T-helper 2 cell treated with Interferon-gamma antibody and Interleukin-4, amounts not matched to agents 5 μg/mL and 100 μg/mL, for 36 hours (primary cell): Measurements from ENCODE around the gene ADCY10.
"Not testable (repeated sequence)": the region's sequence is repeated elsewhere in the genome, so short reads cannot be mapped to it uniquely, and the experiment has no call there.

Source experiments
- DNase-seq: peaks from one replicate; pipeline ENCODE4 v3.0.0; 2021; ENCODE audit warnings: low spot score
- H3K27ac Mint-ChIP-seq: one replicate; pipeline ENCODE4 v1.8.0; 2021; ENCODE audit warnings: mild to moderate bottlenecking, mixed read lengths
- H3K27me3 Mint-ChIP-seq: one replicate; pipeline ENCODE4 v1.8.0; 2021; ENCODE audit warnings: low read depth, mixed read lengths
- H3K36me3 Mint-ChIP-seq: one replicate; pipeline ENCODE4 v1.8.0; 2021; ENCODE audit warnings: low read depth, mixed read lengths
- H3K4me1 Mint-ChIP-seq: one replicate; pipeline ENCODE4 v1.8.0; 2021; ENCODE audit warnings: low read depth, mixed read lengths
- H3K4me3 Mint-ChIP-seq: one replicate; pipeline ENCODE4 v1.8.0; 2022; ENCODE audit warnings: mild to moderate bottlenecking, moderate library complexity, mixed read lengths
- H3K9me3 Mint-ChIP-seq: one replicate; pipeline ENCODE4 v1.8.0; 2021; ENCODE audit warnings: mixed read lengths

ADCY10 gene

DNA sequence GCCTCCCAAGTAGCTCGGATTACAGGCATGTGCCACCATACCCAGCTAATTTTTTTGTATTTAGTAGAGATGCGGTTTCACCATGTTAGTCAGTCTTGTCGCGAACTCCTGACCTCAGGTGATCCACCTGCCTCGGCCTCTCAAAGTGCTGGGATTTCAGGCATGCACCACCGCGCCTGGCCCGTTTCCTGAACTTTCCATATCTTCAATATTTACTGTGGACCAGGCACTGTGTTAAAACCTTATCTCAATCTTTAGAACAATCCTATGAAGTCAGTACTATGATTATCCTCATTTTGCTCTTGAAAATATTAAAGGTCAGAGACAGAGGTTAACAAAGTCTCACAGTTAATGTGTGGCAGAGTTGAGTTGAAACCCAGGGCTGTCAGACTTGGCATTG, 1.6 kb upstream of the ADCY10 start:
- Mint-ChIP-seq H3K4me1 (no peaks in the 10 kb centered on the region), H3K9me3 (no peaks in the 10 kb centered on the region), H3K27ac (no peak overlapping the region), H3K4me3 (no peak overlapping the region), H3K36me3 (peaks cover 15% of the 10 kb centered on the region), H3K27me3 (no peaks in the 10 kb centered on the region)
- no peak for DNase-seq

DNA sequence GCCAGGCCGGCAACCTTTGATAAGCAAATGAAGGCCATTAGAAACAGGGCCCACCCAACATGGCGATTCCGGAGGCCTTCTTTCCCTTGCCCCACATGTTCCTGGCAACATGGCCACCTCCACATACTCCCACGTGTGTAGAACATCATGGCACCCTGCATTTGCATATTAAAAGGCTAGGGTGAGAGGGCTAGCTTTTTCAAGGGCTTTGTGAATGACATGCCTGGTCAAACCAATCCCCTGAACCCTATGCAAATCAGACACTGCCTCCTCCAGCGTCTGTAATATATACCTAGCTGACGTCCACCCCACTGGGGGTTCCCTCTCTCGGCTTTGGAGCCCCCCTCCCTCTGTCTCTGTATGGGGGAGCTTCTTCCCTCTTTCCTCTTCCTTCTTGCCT, 1.6 kb downstream of the ADCY10 start:
- DNase-seq = no peak
- Mint-ChIP-seq H3K4me3 (no peak overlapping the region), H3K36me3 (peaks cover 7% of the 10 kb centered on the region), H3K27me3 (peaks cover 2% of the 10 kb centered on the region), H3K27ac (no peak overlapping the region), H3K4me1 (no peaks in the 10 kb centered on the region), H3K9me3 (peaks cover 10% of the 10 kb centered on the region)

DNA sequence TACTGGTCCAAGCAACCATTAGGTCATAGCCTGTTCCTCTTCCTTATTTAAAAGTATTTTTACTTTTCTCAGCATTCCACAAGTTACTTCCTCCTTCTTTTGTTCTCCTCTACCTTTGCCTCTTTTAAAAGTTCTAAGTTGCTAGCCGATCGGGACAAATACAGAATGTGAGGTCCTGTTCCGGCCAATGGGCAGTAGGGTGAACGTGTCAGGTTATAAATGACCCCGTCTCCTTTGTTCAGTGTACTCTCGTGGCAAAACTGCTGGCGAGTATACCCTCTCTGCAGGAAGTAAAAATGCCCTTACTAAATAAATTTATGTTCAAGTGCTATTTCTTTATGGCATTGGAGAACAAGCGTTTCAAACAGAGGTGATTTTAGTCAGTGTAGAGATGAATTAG, 2.5 kb downstream of the ADCY10 start:
- no peak for DNase-seq
- Mint-ChIP-seq H3K4me3 (no peak overlapping the region), H3K4me1 (no peaks in the 10 kb centered on the region), H3K36me3 (peaks cover 3% of the 10 kb centered on the region), H3K27me3 (peaks cover 2% of the 10 kb centered on the region), H3K27ac (no peak overlapping the region), H3K9me3 (peaks cover 10% of the 10 kb centered on the region)

DNA sequence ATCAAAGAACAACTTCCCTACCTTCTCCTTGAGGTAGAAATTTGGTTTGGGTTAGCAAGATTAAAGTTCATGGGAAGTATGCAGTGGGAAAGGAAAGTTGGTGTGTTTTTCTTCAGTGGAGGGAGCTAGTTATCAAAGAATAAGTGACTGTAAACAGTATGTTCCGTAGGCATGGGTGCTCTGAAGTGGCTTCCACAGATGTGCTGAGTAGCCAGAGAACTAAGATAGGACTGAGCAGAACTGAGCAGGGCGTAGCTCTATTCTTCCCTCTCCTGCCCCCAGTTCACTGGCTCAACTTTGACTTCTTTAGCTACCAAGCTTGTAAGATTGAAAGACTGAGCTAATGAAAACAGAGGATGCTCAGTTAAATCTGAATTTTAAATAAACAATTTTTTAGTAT, 3.4 kb downstream of the ADCY10 start:
- H3K4me1 Mint-ChIP-seq = no peaks in the 10 kb centered on the region
- peaks cover 10% of the 10 kb centered on the region for H3K9me3 Mint-ChIP-seq
- peaks cover 1% of the 10 kb centered on the region for H3K36me3 Mint-ChIP-seq
- H3K4me3 Mint-ChIP-seq = no peak overlapping the region
- no peak overlapping the region for H3K27ac Mint-ChIP-seq
- DNase-seq = no peak
- H3K27me3 Mint-ChIP-seq = peaks cover 2% of the 10 kb centered on the region

DNA sequence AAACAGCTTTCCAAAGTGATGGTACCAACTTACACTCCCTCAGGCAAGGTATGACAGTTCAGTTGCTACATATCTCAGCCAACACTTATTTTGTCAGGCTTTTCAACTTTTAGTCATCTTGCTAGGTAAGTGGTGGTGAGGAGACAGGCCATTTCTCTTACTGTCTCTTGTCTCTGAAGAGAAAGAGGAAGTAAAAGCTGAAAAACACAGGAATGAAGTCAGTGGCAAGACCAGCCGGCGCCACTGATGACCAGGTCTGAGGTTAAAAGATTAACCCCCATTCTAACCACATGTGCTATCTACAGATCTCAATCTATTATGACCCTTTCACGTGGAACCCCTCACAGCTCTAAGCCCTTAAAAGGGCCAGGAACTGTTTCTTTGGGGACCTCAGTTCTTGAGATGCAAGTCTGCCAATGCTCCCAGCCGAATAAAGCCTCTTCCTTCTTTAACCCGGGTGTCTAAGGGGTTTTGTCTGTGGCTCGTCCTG, 4.2 kb downstream of the ADCY10 start:
- Mint-ChIP-seq H3K4me3 (no peak overlapping the region), H3K27me3 (peaks cover 2% of the 10 kb centered on the region), H3K36me3 (peaks cover 1% of the 10 kb centered on the region), H3K27ac (no peak overlapping the region), H3K9me3 (peaks cover 10% of the 10 kb centered on the region), H3K4me1 (no peaks in the 10 kb centered on the region)
- DNase-seq = no peak

DNA sequence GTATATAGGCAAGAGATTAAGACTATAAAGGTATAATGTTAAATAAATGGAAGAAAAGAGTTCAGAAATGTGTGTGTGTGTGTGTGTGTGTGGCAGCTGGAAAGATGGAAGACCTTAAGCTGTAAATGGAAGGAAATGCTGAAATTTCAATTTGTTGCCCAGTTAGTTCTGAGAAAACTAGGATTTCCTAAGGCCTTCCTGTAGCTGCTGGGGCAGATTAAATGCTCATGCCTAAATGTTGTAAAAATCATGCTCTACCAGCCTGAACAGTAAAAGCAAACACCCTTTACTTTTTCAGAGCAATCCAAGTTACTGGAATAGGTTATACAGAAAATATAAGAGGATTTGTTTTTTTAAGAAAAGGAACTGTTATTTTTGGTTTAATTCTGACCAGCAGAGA, 8.3 kb downstream of the ADCY10 start:
- H3K4me3 Mint-ChIP-seq = no peak overlapping the region
- peaks cover 2% of the 10 kb centered on the region for H3K27me3 Mint-ChIP-seq
- no peaks in the 10 kb centered on the region for H3K4me1 Mint-ChIP-seq
- peaks cover 10% of the 10 kb centered on the region for H3K9me3 Mint-ChIP-seq
- DNase-seq = no peak
- H3K36me3 Mint-ChIP-seq = peaks cover 1% of the 10 kb centered on the region
- H3K27ac Mint-ChIP-seq = no peak overlapping the region

DNA sequence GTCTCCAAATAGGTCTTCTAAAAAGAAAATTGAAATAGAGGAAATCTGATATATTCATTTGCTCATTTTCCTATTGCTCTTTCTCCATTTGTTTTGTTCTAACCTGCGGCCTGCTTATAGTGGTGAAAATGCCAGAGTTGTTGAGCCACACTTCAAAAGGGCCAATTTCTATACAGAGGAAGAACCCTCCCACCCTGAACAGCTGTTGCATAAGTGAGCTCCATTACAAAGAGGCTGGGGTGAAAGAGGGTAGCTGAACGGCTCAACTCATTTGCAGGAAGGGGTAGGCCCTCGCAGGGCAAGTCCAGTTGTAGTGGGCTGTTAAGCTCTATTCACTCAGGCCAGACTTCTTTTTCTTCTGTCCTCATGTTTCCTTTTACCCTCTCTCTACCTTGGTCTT, 8.8 kb downstream of the ADCY10 start:
- peaks cover 8% of the 10 kb centered on the region for H3K9me3 Mint-ChIP-seq
- H3K4me1 Mint-ChIP-seq = no peaks in the 10 kb centered on the region
- no peak overlapping the region for H3K27ac Mint-ChIP-seq
- no peak overlapping the region for H3K4me3 Mint-ChIP-seq
- H3K36me3 Mint-ChIP-seq = peaks cover 1% of the 10 kb centered on the region
- H3K27me3 Mint-ChIP-seq = peaks cover 2% of the 10 kb centered on the region
- DNase-seq = no peak

DNA sequence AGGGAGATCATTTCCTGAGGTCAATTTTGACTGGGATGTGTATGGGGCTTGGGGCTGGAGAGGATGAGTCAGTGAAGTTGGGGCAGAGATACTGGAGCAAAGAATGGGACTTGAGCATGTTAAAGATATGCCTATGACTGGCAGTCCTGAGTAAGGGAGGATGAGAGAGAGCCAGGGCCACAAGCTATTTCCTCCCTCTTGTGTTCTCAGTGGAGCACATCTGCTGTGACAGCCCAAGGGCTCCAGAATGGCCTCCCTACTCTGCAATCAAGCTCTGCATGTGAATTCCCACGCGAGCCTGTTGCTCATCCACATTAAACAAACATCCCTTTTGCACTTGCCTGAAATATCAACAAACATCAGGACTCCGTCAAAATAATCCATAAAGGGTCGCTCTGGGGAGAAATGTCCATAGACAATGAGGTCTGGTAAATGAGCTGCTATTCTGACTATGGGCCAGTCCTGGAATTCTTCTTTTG, 9.2 kb downstream of the ADCY10 start:
- peaks cover 4% of the 10 kb centered on the region for H3K9me3 Mint-ChIP-seq
- no peaks in the 10 kb centered on the region for H3K36me3 Mint-ChIP-seq
- DNase-seq = no peak
- H3K4me1 Mint-ChIP-seq = no peaks in the 10 kb centered on the region
- H3K27ac Mint-ChIP-seq = no peak overlapping the region
- H3K4me3 Mint-ChIP-seq = no peak overlapping the region
- peaks cover 2% of the 10 kb centered on the region for H3K27me3 Mint-ChIP-seq

DNA sequence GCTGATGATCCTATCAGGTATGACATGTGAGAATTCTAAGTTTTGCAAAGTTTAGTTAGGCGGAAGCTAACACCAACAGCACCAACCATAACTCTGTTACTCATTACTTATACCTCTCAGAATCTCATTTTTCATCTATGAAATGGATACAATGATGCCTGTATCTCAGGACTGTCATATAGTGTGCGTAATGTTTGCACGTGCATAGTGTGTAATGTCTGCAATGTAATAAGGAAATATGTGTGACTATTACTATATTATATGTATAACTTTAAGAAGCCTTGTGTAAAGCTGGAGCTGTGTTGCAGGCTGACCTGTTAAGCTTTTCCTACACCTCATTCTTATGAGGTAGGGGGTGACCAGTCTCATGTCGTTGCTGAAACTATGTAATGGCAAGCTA, 13.0 kb downstream of the ADCY10 start:
- H3K27me3 Mint-ChIP-seq = no peaks in the 10 kb centered on the region
- H3K36me3 Mint-ChIP-seq = no peaks in the 10 kb centered on the region
- H3K4me1 Mint-ChIP-seq = no peaks in the 10 kb centered on the region
- no peak overlapping the region for H3K4me3 Mint-ChIP-seq
- H3K9me3 Mint-ChIP-seq = no peaks in the 10 kb centered on the region
- DNase-seq = no peak
- no peak overlapping the region for H3K27ac Mint-ChIP-seq

DNA sequence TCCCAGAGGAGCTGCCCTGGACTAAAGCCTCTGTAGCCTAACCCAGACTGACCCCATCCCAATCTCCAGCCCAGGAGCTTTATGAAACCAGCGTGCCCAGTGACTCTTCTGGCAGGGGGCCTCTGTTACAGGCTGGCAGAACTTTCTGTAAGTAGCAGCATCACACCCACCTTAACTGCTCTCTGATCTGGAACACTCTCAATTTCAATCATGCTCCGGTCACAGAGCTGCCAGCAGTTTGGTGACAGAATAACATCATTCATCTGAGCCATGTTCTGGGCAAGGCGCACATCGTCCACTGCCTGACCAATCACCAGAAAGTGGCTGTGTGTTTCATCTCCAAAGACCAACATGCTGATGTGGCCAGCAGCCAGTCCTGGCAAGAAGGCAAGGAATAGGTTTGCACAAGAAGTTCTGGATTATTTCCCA, 14.7 kb downstream of the ADCY10 start:
- Mint-ChIP-seq H3K27ac (no peak overlapping the region), H3K9me3 (no peaks in the 10 kb centered on the region), H3K27me3 (peaks cover 1% of the 10 kb centered on the region), H3K36me3 (no peaks in the 10 kb centered on the region), H3K4me1 (no peaks in the 10 kb centered on the region), H3K4me3 (no peak overlapping the region)
- DNase-seq = no peak

DNA sequence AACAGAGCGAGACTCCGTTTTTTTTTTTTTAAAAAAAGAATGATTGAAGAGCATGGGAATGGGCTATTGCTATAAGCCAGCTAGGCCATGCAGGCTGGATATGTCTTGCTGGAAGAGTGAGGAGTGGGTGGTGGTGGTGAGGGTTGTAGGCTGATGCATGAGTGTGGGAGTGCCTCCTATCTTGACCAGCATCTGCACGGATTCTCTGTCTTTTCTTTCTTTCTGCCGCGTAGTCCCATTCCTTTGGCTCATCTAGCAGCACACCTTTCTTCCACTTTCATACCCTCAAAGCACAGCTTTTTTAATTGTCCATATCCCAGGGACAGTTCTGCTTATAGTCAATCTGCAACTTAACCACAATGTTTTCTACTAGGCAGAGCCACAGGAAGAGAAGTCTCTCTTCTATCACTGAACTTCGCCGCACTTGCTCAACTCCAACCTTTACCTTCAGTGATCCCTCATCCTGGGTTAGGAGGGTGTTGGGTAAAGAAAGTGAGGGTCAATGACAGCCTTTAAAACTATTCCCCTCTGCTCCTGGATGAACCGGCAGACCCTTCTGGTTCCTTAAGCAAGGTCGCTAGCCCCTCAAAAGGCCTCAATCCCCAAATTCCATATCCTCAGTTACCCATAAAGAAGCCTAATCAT, 15.2 kb downstream of the ADCY10 start:
- H3K36me3 Mint-ChIP-seq = no peaks in the 10 kb centered on the region
- no peak for DNase-seq
- H3K4me3 Mint-ChIP-seq = no peak overlapping the region
- no peak overlapping the region for H3K27ac Mint-ChIP-seq
- peaks cover 4% of the 10 kb centered on the region for H3K27me3 Mint-ChIP-seq
- no peaks in the 10 kb centered on the region for H3K4me1 Mint-ChIP-seq
- H3K9me3 Mint-ChIP-seq = no peaks in the 10 kb centered on the region

DNA sequence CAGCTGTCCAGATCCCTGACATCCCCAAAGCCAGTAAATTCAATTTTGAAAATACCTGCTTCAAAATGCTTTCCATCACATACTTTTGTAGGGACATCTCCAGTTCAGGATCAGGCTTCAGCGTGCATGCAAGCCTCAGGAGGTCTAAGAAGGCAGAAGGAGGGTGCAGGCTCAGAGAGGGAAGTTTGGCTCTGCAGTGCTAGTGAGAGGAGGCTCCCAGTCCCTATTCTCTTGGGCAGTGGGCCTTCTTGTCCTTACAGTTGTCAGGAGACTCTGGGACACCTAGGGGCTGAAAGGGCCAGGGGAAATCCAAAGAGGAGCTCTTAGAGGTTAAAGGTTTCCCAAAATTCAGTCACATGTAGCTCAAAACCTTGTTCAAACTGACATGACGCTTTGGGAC, 20.1 kb downstream of the ADCY10 start:
- Mint-ChIP-seq H3K4me3 (no peak overlapping the region), H3K27me3 (peaks cover 4% of the 10 kb centered on the region), H3K27ac (no peak overlapping the region), H3K36me3 (no peaks in the 10 kb centered on the region), H3K9me3 (no peaks in the 10 kb centered on the region), H3K4me1 (no peaks in the 10 kb centered on the region)
- DNase-seq = no peak

DNA sequence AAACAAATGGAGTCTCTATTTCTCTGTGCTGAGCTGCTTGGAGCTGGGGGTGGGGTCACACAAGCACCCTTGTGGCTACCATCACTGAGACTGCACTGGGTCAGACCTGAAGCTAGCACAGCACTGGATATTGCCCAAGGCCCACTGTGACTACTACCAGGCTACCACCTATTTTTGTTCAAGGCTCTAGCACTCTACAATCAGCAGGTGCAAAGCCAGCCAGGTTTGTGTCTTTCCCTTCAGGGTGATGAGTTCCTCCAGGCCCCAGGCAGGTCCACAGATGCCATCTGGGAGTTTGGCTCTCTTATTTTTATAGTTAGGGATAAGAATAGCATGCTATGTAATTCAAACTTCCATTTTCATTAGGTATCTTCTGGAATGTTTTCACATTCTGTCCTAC, 23.5 kb downstream of the ADCY10 start:
- DNase-seq = no peak
- Mint-ChIP-seq H3K4me1 (no peaks in the 10 kb centered on the region), H3K27ac (no peak overlapping the region), H3K27me3 (peaks cover 8% of the 10 kb centered on the region), H3K9me3 (peaks cover 8% of the 10 kb centered on the region), H3K4me3 (no peak overlapping the region), H3K36me3 (no peaks in the 10 kb centered on the region)

DNA sequence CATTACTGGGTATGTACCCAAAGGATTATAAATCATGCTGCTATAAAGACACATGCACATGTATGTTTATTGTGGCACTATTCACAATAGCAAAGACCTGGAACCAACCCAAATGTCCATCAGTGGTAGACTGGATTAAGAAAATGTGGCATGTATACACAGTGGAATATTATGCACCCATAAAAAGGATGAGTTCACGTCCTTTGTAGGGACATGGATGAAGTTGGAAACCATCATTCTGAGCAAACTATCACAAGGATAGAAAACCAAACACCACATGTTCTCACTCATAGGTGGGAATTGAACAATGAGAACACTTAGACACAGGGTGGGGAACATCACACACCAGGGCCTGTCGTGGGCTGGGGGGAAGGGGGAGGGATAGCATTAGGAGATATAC, 26.7 kb downstream of the ADCY10 start:
- H3K9me3 Mint-ChIP-seq, H3K27me3 Mint-ChIP-seq, H3K36me3 Mint-ChIP-seq, DNase-seq, H3K27ac Mint-ChIP-seq, H3K4me3 Mint-ChIP-seq, H3K4me1 Mint-ChIP-seq: not testable (repeated sequence)

DNA sequence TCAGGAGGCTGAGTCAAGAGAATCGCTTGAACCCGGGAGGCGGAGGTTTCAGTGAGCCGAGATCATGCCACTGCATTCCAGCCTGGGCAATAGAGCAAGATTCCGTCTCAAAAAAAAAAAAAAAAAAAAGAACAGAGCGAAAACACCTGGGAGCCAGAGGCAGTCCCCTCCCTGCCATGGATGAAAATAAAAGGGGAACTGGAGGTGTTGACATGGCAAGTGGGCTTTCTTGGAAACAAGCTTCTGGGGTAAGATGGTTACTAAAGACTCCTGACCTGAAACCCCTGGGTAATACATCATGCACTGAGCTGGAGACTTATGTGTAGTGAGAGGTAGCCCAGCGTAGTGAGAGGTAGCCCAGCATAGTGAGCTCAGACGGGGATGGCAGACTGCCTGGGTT, 31.6 kb downstream of the ADCY10 start:
- no peaks in the 10 kb centered on the region for H3K36me3 Mint-ChIP-seq
- peaks cover 4% of the 10 kb centered on the region for H3K9me3 Mint-ChIP-seq

More for the DNA sequence above, 31.6 kb downstream of the ADCY10 start:
- H3K27ac Mint-ChIP-seq = no peak overlapping the region
- peaks cover 5% of the 10 kb centered on the region for H3K27me3 Mint-ChIP-seq
- no peaks in the 10 kb centered on the region for H3K4me1 Mint-ChIP-seq
- DNase-seq = no peak
- no peak overlapping the region for H3K4me3 Mint-ChIP-seq
